SKM-1 treated with dmso at 0.1 percent for 144 hours (cell line): ENCODE data around the gene TOM1L1.

Source experiments
- DNase-seq: peaks from one replicate; lab custom pipeline; 2025; ENCODE audit not compliant: unreplicated experiment; lab: John Stamatoyannopoulos, UW

TOM1L1 gene

DNA sequence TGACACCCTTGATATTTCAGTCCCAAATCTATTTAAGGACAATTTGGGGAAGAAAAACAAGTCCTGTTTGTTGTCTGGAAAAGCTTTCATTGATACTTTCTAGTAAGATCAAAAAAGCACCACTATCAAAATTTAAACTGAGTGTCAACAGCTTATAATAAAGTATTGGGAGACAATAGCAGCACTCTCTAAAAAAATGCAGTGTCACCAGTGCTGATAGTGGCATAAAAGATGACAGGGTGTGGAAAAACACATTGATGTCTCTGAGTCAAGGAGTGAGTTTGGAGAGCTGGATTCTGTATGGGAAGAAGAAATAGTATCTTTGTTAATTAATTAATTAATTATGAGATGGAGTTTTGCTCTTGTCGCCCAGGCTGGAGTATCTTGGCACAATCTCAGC, 8.3 kb upstream of the TOM1L1 start:
- no peak for DNase-seq

DNA sequence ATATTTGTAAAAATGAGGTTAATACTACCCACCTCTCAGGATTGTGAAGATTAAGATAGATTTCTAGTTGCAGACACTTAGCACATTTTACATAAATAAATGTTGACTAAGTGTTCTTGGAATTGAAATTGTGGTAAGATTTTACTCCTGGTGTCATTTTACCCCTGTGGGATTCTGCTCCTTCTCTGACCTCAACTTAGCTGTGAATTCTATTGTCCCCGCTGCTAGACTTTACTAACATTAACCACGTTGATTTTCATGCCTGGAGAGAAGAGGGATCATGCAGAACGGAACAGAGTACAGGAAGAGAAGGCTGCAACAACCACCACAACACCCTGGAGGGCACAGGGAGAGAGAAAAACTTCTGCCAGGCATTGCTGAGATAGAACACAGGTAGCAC, 2.1 kb upstream of the TOM1L1 start:
- no peak for DNase-seq

DNA sequence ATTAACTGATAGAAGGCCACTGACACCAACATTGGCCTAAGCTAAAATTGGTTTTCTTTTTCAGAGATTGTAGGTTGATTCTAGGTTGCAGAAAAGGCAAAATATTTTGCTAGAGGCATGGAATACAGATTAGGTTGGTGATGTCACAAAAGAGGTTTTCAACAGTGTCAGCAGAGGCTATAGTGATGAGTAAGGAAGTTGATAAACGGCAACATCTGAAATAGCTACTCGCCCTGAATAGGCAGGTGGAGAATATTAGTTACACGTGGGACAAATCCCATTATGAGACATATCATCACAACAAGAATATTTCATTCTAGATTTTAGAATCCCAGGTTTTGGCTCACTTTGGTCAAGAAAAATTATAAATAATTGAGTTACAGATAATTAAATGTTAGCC, 1.5 kb upstream of the TOM1L1 start:
- no peak for DNase-seq

DNA sequence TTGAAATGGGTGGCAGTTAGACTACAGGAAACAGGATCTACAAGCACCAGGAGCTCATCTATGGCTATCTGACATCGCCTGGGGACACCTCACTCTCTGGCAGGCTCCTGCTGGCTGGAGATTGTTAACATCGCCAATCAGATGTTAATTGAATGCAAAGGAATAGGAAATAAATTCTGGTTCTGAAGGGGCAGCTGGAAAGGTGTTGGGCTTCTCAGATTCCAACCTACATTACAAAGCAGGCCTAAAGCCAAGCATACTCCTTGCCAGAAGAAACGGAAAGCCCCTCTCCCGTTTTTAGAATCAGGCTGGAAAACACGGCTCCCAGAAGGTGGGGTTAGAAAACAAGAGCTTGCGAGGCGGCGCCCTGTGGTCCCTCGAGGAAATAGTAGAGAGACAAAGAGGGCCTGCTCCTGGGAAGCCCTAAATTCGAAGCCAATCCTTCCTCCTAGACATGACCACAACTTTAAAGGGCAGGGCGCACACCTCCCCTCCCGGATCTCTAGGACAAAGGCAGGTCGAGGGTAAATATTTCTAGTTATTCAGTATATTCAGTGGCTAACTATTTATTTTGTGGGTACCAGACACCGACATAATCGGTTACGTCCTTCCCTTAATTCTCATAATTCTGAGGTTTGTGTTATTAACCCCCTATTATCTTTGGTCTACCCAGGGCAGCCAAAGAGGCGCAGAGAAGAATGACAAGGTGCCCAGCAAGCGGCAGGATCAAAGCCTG, 763 bp upstream of the TOM1L1 start:
- no peak for DNase-seq

DNA sequence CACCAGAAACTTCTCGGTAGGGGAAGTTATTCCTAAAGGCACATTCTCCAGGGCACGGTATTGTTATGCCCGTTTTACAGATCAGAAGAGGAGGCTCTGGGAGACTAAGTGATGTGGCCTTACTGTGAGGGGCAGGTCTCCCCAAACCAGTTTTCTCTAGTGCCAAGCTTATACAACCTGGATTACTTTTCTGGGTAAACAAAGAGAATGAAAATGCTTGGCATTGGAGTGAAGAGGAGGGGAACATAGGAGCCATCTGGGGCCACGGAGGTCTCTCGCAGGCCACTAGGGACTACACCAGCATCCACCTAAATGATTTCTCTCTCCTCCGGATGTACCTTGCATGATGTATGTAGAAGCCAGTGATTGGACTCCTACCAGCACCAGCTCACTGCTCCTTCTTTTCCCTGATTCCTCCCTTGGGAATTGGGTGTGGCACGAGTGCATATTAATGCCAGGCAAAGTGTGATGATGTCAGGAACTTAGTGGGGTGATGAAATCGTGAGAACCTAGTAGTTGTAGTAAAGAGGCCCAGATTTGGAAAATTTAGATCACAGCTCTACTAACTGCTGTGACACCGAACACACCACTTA, 674 bp downstream of the TOM1L1 start:
- no peak for DNase-seq

DNA sequence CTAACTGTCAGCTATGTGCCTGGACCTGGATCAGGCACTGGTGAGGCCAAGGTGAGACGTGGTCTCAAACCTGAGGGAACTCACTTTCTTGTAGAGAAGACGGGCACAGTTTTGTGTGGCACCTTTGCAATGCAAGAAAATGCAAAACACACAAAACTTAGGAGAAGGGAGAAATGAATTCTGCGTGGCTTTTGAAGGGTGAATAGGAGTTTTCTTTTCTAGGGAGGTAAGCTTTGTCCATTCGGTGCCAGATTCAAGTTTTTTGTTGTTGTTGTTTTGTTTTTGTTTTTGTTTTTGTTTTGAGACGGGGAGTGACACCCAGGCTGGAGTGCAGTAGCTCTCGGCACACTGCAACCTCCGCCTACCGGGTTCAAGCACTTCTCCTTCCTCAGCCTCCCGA, 1.4 kb downstream of the TOM1L1 start:
- DNase-seq, result no peak

DNA sequence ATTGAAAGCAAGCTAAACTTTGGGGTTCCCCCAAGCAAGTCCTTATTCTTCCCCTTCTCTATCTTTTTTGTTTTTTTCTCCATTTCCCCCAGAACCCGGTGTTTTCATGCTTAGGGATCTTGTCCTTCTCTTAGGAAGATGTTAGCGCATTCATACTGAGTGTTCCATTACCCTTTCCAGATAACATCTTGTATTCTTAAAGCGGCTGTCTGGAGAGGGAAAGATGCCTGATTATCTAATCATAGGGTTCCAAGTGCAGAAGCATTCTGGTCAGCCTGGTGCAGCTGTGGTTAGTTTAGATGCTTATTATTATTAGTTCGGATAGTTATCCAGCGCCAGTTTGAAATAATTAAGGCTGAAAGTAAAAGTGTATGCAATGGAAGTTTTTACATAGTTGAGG, 2.0 kb downstream of the TOM1L1 start:
- no peak for DNase-seq

DNA sequence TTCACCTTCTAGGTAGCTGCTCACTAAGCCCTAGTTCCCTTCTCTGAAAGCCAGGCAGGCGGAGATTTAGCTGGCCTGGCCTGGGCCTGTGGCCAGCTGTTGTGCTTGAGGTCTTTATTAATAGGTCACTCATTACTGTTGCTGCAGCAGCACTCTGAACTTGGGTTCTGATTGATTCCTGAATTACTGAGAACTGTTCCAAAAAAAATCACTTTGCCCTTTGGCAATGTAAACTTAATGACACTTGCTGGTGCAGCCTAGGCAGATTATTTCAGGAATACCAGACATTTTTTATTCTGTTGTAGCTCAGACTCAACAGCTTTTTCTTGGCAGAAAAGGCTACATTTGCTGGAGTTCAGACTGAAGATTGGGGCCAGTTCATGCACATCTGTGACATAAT, 2.7 kb downstream of the TOM1L1 start:
- no peak for DNase-seq

DNA sequence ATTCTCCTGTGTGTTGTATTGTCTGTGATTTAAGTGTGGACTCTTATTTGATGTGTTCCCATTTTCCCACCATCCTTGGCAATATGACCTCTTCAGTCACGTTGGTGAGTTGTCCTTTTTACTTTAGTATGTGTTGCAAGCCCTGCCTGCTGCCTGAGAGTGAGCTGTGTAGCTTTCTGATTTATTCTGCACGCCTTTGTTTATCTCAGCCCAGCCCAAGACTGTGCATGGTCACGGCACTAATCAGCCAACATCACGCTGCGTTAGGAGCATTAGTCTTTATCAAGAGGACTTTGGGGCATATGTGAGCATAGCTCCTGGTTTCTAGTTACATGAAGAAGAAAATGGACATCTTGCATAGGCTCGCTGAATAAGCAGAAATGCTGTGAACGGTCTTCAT, 6.0 kb downstream of the TOM1L1 start:
- DNase-seq, result no peak

DNA sequence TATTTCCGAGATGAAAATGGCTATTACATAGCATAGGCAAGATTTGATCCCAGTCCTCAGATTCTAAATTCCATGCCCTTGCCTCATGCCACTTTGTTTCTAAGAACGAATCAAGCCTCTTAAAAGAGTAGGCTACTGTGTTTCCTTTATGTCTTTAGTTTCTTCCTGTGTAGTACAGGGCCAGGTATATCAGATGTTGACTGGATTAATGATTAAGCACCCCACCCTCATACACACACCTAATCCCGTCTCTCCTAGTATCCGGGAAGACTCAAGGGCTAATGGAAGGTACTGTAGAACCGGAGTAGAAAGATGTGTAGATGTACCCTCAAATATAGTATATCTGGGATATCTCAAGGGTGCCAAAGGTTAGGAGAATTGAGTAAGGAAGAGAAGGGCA, 6.7 kb downstream of the TOM1L1 start:
- DNase-seq, result no peak

DNA sequence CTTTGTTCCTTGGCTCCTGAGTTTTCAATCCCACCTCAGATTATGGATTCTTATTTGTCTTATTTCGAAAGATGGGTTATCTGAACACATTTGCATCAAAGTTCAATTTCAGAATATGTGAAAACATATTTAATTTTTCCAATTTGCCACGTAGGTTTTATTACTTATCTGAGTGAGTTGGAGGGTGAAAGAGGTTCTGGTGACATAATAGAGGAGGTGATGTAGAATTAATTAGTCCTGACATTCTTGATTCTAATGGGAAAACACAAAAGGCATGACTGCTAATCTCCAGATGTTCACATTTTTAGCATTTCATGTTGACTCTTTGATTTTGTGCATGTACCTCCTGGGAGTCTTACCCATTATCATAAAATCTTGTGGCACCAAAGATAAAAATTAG, 9.1 kb downstream of the TOM1L1 start:
- no peak for DNase-seq

DNA sequence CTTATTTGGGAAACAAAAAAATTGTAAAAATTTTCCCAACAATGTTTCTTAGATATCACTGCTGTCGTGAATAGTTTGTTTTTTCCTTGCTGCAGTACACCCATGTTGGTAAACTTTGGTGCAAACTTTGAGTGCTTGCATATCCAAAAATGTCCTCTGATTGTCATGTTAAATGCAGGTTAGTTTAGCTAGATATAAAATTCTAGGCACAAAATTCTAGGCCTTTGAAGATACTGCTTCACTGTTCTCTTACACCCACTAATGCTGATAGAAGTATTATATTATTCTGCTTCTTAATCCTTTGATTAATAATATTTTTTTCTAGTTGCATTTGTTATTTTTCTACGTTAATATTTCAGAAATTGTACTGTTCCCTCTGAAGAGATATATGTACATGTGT, 16.1 kb downstream of the TOM1L1 start:
- no peak for DNase-seq

DNA sequence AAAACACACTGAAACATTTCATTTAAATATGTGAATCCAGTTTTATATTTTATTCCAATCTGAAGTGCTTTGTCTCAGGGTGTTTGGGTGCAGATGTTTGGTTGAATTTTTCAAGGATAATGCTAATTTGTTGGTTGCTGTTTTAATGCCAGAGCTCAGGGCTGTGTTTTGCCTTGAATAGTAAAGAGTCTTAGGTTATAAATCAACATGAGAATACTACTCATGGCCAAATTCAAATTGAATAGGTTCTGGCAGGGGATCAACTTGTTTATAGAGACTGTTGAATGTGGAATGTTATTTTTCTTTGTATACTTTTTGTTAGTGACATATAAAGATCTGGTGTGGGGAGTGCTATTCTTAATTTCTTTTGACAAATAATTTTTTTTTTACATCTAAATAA, 18.8 kb downstream of the TOM1L1 start:
- DNase-seq, result no peak

DNA sequence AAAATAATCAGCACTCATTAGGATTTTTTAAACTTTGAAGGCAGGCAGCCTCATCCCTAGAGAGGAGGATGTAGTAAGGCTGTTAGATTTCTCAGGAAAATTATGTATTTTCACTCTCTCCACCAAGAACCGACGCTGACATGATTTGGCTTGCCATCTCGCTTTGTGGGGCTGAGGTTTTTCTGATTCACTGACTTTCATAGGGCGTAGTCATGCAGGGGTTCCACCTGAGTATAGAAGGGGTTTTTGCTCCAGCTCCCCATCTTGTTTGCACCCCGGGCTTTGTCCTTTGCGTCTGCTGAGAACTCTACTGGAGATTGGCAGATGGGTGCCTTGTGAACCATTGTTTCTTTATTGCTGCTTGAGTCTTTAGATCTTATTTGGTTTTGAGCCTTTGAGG, 20.2 kb downstream of the TOM1L1 start:
- no peak for DNase-seq

DNA sequence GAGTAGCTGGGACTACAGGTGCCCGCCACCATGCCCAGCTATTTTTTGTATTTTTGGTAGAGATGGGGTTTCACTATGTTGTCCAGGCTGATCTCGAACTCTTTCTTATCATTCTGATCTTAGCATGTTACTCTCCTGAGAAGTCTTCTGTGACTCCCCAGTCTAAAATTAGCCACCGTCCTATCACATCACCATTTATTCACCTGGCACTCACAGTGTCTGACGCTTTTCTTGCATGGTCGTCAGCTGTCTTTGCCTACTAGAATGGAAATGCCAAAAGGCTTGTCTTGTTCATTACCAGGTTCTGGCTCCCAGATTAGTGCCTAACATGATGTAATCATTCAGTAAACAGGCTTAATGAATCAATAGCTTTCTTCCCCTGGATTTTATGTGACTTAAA, 23.8 kb downstream of the TOM1L1 start:
- DNase-seq, result no peak

DNA sequence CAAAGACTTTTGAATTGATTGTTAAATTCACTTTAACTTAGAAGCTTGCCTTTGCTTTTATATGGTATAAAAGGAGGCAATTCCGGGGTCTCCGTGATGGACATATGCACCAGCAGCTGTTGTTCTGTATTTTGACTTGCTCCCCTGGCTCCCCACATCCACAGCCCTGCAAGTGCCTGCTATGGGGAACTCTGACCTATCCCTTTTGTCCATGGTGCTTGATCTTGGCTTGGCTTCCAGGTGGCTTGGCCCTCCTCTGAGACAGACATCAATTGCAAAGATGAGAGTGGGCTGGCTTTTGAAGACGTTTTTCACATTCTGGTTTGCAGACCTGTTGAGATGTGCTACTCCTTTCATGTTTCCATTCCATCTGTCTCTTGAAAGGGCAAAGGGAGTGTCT, 26.9 kb downstream of the TOM1L1 start:
- no peak for DNase-seq

DNA sequence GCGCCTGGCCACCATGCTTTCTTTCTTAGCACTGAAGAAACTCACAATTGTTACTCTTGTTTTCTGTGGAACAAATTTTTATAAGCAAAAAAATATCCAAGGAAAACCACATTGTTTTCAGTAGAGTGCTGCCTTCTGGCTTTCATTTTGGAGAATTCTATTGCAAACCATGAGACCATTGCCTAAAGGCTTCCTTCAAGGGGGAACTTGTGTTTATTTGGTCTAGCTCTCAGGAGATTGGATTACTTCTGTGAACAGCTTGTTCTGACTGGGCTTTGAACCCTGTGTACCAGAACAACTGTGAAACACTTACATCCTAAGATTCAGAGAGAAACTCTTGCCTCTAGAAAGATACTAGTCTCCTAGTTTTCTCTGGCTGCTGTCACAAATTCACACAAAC, 32.1 kb downstream of the TOM1L1 start:
- DNase-seq, result no peak

DNA sequence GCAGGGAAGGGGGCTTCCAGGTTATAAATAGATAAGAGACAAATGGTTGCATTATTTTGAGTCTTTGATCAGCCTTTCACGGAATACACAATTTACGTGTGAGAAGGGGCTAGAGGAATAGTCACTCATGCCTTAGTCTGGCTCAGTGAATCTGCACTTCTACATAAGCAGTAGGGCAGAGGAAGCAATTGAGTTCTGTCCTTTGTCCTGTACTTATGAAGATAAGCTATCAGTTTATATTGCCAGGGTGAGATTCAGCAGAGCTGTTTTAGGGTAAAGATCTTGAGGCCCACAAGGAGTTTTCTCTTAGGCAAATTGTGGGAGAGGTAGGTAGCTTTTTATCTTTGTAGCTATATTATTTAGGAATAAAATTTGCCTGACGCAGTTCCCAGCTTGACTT, 33.3 kb downstream of the TOM1L1 start:
- no peak for DNase-seq

DNA sequence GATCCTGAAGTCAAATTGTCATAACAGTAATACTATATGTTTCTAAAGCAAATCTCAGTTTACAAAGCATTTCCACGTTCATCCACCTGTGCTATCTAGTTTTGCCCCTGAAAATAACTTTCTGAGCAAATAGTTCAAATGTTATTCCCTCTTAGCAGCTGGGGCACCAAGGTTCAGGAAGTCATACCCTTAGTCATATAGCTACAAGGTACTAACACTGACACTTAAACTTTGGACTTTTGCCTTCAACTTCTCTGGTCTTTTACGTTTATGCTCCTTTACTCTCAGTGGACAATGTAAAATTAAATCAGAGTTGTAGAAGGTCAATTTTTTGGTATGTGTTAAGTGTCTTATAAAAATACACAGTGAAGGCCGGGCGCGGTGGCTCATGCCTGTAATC, 34.8 kb downstream of the TOM1L1 start:
- no peak for DNase-seq

DNA sequence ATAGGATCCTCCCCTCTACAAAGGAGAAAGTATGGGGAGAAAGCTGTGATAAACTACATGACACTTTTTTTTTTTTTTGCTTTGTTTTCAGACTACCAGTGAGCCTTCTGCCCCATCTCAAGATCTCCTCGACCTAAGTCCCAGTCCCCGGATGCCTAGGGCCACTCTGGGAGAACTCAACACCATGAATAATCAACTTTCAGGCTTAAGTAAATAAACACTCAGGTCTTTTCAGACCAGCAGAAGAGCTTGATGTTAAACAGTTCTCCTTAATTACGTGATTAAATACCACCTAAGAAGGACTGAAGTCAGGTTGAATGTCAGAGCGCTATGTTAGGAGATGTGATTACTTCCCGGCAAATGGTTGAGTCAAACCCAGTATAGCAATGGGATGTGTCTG, 36.4 kb downstream of the TOM1L1 start:
- DNase-seq, result no peak

DNA sequence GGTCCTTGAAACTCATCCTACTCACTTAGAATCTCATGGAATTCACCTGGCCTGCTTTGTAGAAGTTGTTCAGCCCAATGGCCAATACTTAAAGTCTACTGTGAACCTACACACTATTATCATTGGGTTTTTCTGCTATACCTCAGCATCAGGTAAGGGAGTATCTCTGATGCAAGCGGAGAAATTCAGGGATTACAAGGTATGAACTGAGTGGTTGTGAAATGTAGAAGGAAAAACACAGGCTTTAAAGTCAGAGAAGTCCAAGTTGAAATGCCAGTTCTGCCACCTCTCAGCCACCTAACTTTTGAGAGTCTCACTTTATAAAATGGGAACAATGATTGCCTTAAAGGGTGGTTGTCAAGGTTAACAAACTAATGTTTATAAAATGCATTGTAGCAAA, 36.8 kb downstream of the TOM1L1 start:
- DNase-seq, result no peak

DNA sequence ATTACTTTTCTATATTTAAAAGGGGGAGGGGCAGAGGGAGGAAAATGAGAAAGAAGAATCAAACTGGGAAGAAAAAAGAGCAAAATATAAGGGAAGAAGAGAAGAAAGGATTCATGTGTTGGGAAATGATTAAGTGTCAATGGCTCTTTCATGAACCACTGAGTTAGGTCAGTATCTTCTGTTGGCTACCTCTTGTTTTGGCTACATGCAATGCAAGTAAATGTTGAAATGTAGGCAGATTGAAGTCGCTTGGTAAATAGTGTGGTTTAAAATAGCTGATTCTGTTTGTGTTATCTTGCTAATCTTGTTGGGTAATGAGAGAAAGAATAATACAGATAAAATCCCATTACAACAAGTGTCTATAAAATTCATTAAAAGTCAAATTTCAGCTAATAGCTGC, 40.6 kb downstream of the TOM1L1 start:
- DNase-seq, result no peak

DNA sequence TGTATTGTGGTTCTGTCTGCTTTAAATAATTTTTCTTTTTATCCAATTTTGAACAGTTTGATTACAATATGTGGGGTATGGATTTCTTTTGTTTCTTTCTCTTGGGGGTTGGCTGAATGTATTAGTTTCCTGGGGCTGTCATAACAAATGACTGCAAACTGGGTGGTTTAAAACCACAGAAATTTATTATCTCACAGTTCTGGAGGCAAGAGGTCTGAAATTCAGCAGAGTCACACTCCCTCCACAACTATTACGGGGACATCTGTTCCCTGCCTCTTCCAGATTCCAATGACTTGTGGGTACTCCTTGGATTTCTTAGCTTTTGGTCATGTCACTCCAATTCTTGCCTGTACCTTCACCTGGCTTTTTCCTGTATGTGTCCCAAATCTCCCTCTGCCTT, 44.1 kb downstream of the TOM1L1 start:
- DNase-seq, result no peak
